Esophagus muscularis mucosa (tissue), 4 donors: ENCODE measurements around the gene TBCB.

ENCODE experiments used
- EP300 ChIP-seq: sonication (generic); formaldehyde crosslinking; IDR thresholded peaks from one replicate; pipeline ENCODE4 v1.6.1; 2017; ENCODE audit warnings: antibody characterized with exemption
- POLR2A ChIP-seq: fragments of 450-650 bp; IDR thresholded peaks from one replicate; pipeline ENCODE4 v1.6.1; 2017; ENCODE audit warnings: antibody characterized with exemption, moderate library complexity, mild to moderate bottlenecking, low read depth
- TF ChIP-seq, protein P1 (sequence below), 3 experiments: fragments of 200-600 bp in 2 of 3; fragments of 450-650 bp in 1 of 3; sonication (generic) in 2 of 3; IDR thresholded peaks; one replicate each; pipeline ENCODE4 v1.5.1; 2017 to 2019; ENCODE audit warnings: antibody characterized with exemption in 3 of 3, mild to moderate bottlenecking in 2 of 3, moderate library complexity in 1 of 3

DNA sequence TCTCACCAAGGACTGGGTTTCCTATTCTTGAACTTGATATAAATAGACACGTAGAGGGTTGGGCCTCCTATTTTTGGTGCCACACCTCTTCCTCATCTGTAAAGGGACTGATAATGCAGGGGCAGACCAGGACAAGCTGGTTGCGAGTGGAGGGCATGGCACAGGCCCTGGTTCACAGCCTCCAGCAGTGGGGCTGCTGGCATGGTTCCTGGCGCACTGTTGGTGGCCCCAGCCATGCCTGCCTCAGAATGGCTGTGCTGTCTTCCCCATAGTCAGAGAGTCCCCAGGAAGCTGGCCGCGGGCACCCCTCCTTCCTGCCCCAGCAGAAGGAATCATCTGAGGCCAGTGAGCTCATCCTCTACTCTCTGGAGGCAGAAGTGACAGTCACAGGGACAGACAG, 14.8 kb upstream of the TBCB start:
- TF ChIP-seq, protein P1, sequence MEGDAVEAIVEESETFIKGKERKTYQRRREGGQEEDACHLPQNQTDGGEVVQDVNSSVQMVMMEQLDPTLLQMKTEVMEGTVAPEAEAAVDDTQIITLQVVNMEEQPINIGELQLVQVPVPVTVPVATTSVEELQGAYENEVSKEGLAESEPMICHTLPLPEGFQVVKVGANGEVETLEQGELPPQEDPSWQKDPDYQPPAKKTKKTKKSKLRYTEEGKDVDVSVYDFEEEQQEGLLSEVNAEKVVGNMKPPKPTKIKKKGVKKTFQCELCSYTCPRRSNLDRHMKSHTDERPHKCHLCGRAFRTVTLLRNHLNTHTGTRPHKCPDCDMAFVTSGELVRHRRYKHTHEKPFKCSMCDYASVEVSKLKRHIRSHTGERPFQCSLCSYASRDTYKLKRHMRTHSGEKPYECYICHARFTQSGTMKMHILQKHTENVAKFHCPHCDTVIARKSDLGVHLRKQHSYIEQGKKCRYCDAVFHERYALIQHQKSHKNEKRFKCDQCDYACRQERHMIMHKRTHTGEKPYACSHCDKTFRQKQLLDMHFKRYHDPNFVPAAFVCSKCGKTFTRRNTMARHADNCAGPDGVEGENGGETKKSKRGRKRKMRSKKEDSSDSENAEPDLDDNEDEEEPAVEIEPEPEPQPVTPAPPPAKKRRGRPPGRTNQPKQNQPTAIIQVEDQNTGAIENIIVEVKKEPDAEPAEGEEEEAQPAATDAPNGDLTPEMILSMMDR (IDR thresholded peaks at IDR 0.05) = no peak
- TF ChIP-seq POLR2A (no peak), EP300 (no peak)
